ENCODE data around the gene SLIT3. TPM values are rescaled to one million over a fixed set of nuclear protein-coding genes. Genes with fewer than 3 reads are reported as not detected.

Gene SLIT3
- total and polyA plus RNA-seq, 4 donors: 4.6 to 48.5 (median 19.8) TPM

DNA sequence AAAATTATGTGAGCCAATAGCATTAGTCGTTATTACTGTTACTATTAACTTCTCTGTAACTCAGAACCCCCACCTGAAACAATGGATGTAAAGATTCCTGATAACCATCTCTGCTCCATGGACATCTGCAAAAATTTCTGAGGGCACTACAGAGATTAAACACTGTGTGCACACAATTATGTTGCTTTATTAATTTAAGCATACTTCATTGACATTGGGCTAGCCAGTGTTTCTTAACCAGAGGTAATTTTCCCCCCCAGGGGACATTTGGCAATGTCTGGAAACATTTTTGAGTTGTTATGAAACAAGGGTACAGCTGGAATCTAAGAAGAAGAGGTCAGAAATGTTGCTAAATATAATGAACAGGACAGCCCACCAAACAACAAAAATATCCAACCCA is 19.3 kb downstream of the SLIT3 start:
- WGBS, 2 donors: 71 to 75% methylated on average over 1 of the region's 1 CpG
- TF ChIP-seq CTCF (IDR thresholded peaks at IDR 0.05; ENCODE audit: control extremely low read depth, extremely low read depth): no peak
- DNase-seq: peak in 1 of 3 donors; percentile 19

DNA sequence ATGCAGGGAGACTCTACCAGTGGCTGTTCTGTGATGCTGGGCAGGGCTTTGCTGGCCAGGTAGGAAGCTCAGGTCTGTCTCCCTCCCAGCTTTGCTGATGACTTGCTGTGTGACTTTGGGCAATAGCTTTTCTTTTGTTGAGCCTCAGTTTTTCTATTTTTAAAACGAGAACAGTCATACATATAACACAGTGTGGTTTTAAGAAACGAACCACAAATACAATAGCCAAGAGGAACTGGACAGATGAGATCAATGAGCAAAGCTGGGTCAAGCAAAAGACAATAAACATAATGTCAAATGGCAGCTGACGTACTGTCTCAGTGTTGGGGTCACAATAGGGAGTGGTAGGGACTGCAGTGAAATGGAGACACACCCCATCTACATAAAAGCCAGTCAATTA is 20.2 kb downstream of the SLIT3 start:
- no peak for TF ChIP-seq CTCF (IDR thresholded peaks at IDR 0.05; ENCODE audit: control extremely low read depth, extremely low read depth)
- H3K36me3 ChIP-seq (ENCODE audit: control insufficient read depth in 4 of 4, insufficient read depth in 4 of 4, low read length in 4 of 4): no peaks in the 10 kb centered on the region
- H3K9ac ChIP-seq (ENCODE audit: insufficient read depth in 1 of 2, low read length in 2 of 2): no peak overlapping the region
- H3K27ac ChIP-seq (ENCODE audit: low read depth in 1 of 2, low read length in 1 of 2): no peak overlapping the region
- no peaks in the 10 kb centered on the region for H3K27me3 ChIP-seq (ENCODE audit: control insufficient read depth in 3 of 3, insufficient read depth in 3 of 3, low read length in 2 of 3)
- H3K4me3 ChIP-seq: no peak overlapping the region
- DNase-seq (no peak), ATAC-seq (ENCODE audit: insufficient read depth, low FRiP score) (no peak)
- WGBS, 2 donors: 45 to 51% methylated on average over 3 of the region's 3 CpGs
- H3K4me1 ChIP-seq (ENCODE audit: control insufficient read depth in 5 of 5, insufficient read depth in 5 of 5, low read length in 5 of 5): peaks cover 0 to 20% (median 0%) of the 10 kb centered on the region in 5 donors
- H3K9me3 ChIP-seq (ENCODE audit: control insufficient read depth in 4 of 4, insufficient read depth in 3 of 4, low read length in 3 of 4): peaks cover 0 to 4% (median 2%) of the 10 kb centered on the region in 4 donors

More for the DNA sequence above, 19.3 kb downstream of the SLIT3 start:
- H3K4me1 ChIP-seq (ENCODE audit: control insufficient read depth in 5 of 5, insufficient read depth in 5 of 5, low read length in 5 of 5): peaks cover 0 to 20% (median 0%) of the 10 kb centered on the region in 5 donors
- ATAC-seq (ENCODE audit: insufficient read depth, low FRiP score): no peak
- H3K4me3 ChIP-seq: no peak overlapping the region
- no peak overlapping the region for H3K9ac ChIP-seq (ENCODE audit: insufficient read depth in 1 of 2, low read length in 2 of 2)
- H3K27ac ChIP-seq (ENCODE audit: low read depth in 1 of 2, low read length in 1 of 2): no peak overlapping the region
- H3K36me3 ChIP-seq (ENCODE audit: control insufficient read depth in 4 of 4, insufficient read depth in 4 of 4, low read length in 4 of 4): no peaks in the 10 kb centered on the region
- peaks cover 0 to 7% (median 2%) of the 10 kb centered on the region in 4 donors for H3K9me3 ChIP-seq (ENCODE audit: control insufficient read depth in 4 of 4, insufficient read depth in 3 of 4, low read length in 3 of 4)
- H3K27me3 ChIP-seq (ENCODE audit: control insufficient read depth in 3 of 3, insufficient read depth in 3 of 3, low read length in 2 of 3): no peaks in the 10 kb centered on the region

DNA sequence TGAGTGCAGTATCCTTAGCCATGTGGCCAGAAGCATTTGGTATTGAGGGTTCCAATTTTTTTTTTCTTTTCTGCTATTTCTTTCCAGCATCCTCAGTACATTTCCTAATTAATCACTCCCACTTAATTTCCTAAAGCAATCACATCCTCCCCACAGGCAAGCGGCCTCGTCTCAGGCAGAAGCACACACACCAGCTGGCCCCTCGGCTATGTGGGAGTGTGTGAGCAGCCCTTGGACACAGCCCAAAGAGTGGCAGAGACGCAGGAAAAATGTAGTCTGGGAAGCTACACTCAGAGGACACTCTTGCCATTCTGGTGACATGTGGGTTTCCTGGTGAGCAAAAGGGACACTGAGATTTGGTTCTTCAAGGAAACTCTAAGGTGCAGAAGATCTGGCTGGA is 20.7 kb downstream of the SLIT3 start:
- Histone ChIP-seq H3K27me3 (ENCODE audit: control insufficient read depth in 3 of 3, insufficient read depth in 3 of 3, low read length in 2 of 3) (no peaks in the 10 kb centered on the region), H3K36me3 (ENCODE audit: control insufficient read depth in 4 of 4, insufficient read depth in 4 of 4, low read length in 4 of 4) (no peaks in the 10 kb centered on the region), H3K9me3 (ENCODE audit: control insufficient read depth in 4 of 4, insufficient read depth in 3 of 4, low read length in 3 of 4) (peaks cover 0 to under 1% (median 0%) of the 10 kb centered on the region in 4 donors), H3K9ac (ENCODE audit: insufficient read depth in 1 of 2, low read length in 2 of 2) (no peak overlapping the region), H3K4me1 (ENCODE audit: control insufficient read depth in 5 of 5, insufficient read depth in 5 of 5, low read length in 5 of 5) (peaks cover 0 to 20% (median 0%) of the 10 kb centered on the region in 5 donors), H3K4me3 (no peak overlapping the region), H3K27ac (ENCODE audit: low read depth in 1 of 2, low read length in 1 of 2) (no peak overlapping the region)
- ATAC-seq (ENCODE audit: insufficient read depth, low FRiP score) (no peak), DNase-seq (peak; percentile 83 to 88 (median 85))
- TF ChIP-seq CTCF (IDR thresholded peaks at IDR 0.05; ENCODE audit: control extremely low read depth, extremely low read depth): no peak
- 52 to 70% methylated on average over 4 of the region's 4 CpGs for WGBS, 2 donors

DNA sequence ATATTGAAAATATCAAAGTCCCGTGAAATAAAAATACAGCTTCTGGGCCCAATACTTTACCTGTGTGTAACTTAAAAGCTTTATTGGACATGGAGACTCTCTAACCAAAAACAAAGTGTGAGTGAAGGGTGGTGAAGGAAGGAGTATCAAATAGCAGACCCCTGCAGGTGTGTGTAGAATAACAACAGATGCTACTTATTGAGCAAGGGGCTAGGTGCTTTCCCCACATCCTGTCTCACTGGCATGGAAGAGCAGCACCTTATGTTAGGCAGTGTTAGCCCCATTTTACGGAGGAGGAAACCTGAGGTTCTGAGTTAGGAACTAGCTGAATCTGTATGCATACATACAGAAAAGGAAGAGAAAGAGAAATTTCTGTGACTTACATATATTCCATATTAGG is 21.8 kb downstream of the SLIT3 start:
- H3K9ac ChIP-seq (ENCODE audit: insufficient read depth in 1 of 2, low read length in 2 of 2): no peak overlapping the region
- H3K27ac ChIP-seq (ENCODE audit: low read depth in 1 of 2, low read length in 1 of 2): no peak overlapping the region
- no peak for ATAC-seq (ENCODE audit: insufficient read depth, low FRiP score)
- no peaks in the 10 kb centered on the region for H3K9me3 ChIP-seq (ENCODE audit: control insufficient read depth in 4 of 4, insufficient read depth in 3 of 4, low read length in 3 of 4)
- TF ChIP-seq CTCF (IDR thresholded peaks at IDR 0.05; ENCODE audit: control extremely low read depth, extremely low read depth): no peak
- no peak for DNase-seq
- no peaks in the 10 kb centered on the region for H3K27me3 ChIP-seq (ENCODE audit: control insufficient read depth in 3 of 3, insufficient read depth in 3 of 3, low read length in 2 of 3)
- peaks cover 0 to 4% (median 0%) of the 10 kb centered on the region in 4 donors for H3K36me3 ChIP-seq (ENCODE audit: control insufficient read depth in 4 of 4, insufficient read depth in 4 of 4, low read length in 4 of 4)
- 93 to 97% methylated on average over 2 of the region's 2 CpGs for WGBS, 2 donors
- no peak overlapping the region for H3K4me3 ChIP-seq
- H3K4me1 ChIP-seq (ENCODE audit: control insufficient read depth in 5 of 5, insufficient read depth in 5 of 5, low read length in 5 of 5): peaks cover 0 to 20% (median 0%) of the 10 kb centered on the region in 5 donors
